Neural cell (in vitro differentiated cells): ENCODE results near the gene TKTL2.

Experiments used
- CTCF ChIP-seq: fragments of 450-650 bp; IDR thresholded peaks from 2 replicates; pipeline ENCODE4 v1.5.1; 2014; ENCODE audit warnings: antibody characterized with exemption, mild to moderate bottlenecking, moderate library complexity; ENCODE audit not compliant: poor library complexity, severe bottlenecking
- EP300 ChIP-seq: fragments of 450-650 bp; conservative IDR thresholded peaks from 2 replicates; pipeline ENCODE4 v1.6.1; 2014; ENCODE audit warnings: antibody characterized with exemption, mild to moderate bottlenecking, moderate library complexity; ENCODE audit not compliant: poor library complexity, severe bottlenecking
- EZH2 ChIP-seq: fragments of 200-600, 300-800 bp; shearing (Covaris generic), sonication (generic); IDR thresholded peaks from 2 replicates; pipeline ENCODE4 v1.6.1; 2014; ENCODE audit warnings: antibody characterized with exemption, low read length, borderline replicate concordance, mild to moderate bottlenecking; ENCODE audit not compliant: insufficient read depth, poor library complexity, severe bottlenecking
- MXI1 ChIP-seq: fragments of 450-650 bp; conservative IDR thresholded peaks from 2 replicates; pipeline ENCODE4 v1.6.1; 2014; ENCODE audit warnings: antibody characterized with exemption, mild to moderate bottlenecking; ENCODE audit not compliant: poor library complexity, severe bottlenecking
- POLR2AphosphoS5 ChIP-seq: IDR thresholded peaks from 2 replicates; pipeline ENCODE4 v1.6.1; 2012
- RAD21 ChIP-seq: fragments of 450-650 bp; conservative IDR thresholded peaks from 2 replicates; pipeline ENCODE4 v1.6.1; 2014; ENCODE audit warnings: antibody characterized with exemption, mild to moderate bottlenecking, moderate library complexity
- REST ChIP-seq: IDR thresholded peaks from 2 replicates; pipeline ENCODE4 v1.6.1; 2012; ENCODE audit warnings: borderline replicate concordance
- SMC3 ChIP-seq: fragments of 450-650 bp; conservative IDR thresholded peaks from 2 replicates; pipeline ENCODE4 v1.6.1; 2014; ENCODE audit warnings: antibody characterized with exemption, mild to moderate bottlenecking, moderate library complexity; ENCODE audit not compliant: poor library complexity
- TAF1 ChIP-seq: IDR thresholded peaks from 2 replicates; pipeline ENCODE4 v1.6.1; 2012; ENCODE audit warnings: low read depth

GRCh38 chr4:163462556-163462955, 11.0 kb downstream of the TKTL2 start:
- no peak for TF ChIP-seq CTCF
- TF ChIP-seq SMC3 = no peak
- TF ChIP-seq EZH2 = no peak
- no peak for TF ChIP-seq EP300
- TF ChIP-seq TAF1 = no peak
- peak; percentile 30 for TF ChIP-seq POLR2AphosphoS5
- TF ChIP-seq RAD21 = no peak
- TF ChIP-seq REST = no peak
- no peak for TF ChIP-seq MXI1
